ENCODE results near the gene SDHAF3.

SDHAF3 gene

GRCh38 chr7:97167749-97168148 is 50.3 kb downstream of the SDHAF3 start:
- H4K12ac ChIP-seq (ENCODE audit: low read depth, low read length): peak overlapping the region; percentile 77
- no peaks in the 10 kb centered on the region for H3K9me3 ChIP-seq (ENCODE audit: insufficient read depth, low read depth, low read length)
- H3K79me1 ChIP-seq (ENCODE audit: low read length): no peaks in the 10 kb centered on the region
- H3K23ac ChIP-seq (ENCODE audit: low read length): no peak overlapping the region
- no peak overlapping the region for H3K4ac ChIP-seq (ENCODE audit: low read depth, low read length)
- H2BK5ac ChIP-seq (ENCODE audit: low read depth, low read length, poor library complexity): peak overlapping the region; percentile 76
- H3K79me2 ChIP-seq (ENCODE audit: control insufficient read depth, insufficient read depth, low read length, poor library complexity): no peaks in the 10 kb centered on the region
- H4K8ac ChIP-seq (ENCODE audit: low read depth, low read length): peak overlapping the region; percentile 53
- DNase-seq: no peak
- H2BK120ac ChIP-seq (ENCODE audit: insufficient read depth, low read length, poor library complexity): peak overlapping the region; percentile 88
- no peak overlapping the region for H3K27ac ChIP-seq (ENCODE audit: low read depth, low read length)
- H3K4me1 ChIP-seq (ENCODE audit: control insufficient read depth in 1 of 2, insufficient read depth in 2 of 2, low read length in 2 of 2): no peaks in the 10 kb centered on the region
- no peak overlapping the region for H2AK5ac ChIP-seq (ENCODE audit: low read length)
- peak overlapping the region; percentile 44 for H2BK12ac ChIP-seq (ENCODE audit: low read length)
- H3K9ac ChIP-seq (ENCODE audit: low read length): no peak overlapping the region
- H3K4me2 ChIP-seq (ENCODE audit: low read length): no peak overlapping the region
- no peak overlapping the region for H3K14ac ChIP-seq (ENCODE audit: low read length)
- H3K4me3 ChIP-seq (ENCODE audit: low read depth, low read length): no peak overlapping the region
- H3K36me3 ChIP-seq (ENCODE audit: control insufficient read depth in 1 of 2, insufficient read depth in 2 of 2, low read length in 2 of 2): no peaks in the 10 kb centered on the region
- H3K18ac ChIP-seq (ENCODE audit: low read length): peak overlapping the region; percentile 79
- no CpG with 5 or more reads among the region's 3 CpGs for WGBS (ENCODE audit: extremely low coverage, insufficient coverage, insufficient read length)
- H2AFZ ChIP-seq (ENCODE audit: insufficient read depth, low read length, poor library complexity): no peak overlapping the region
- peak overlapping the region; percentile 82 for H4K91ac ChIP-seq (ENCODE audit: low read depth, low read length)
- no peaks in the 10 kb centered on the region for H3K27me3 ChIP-seq (ENCODE audit: insufficient read depth, low read length)

GRCh38 chr7:97174303-97174702 is 56.8 kb downstream of the SDHAF3 start:
- Histone ChIP-seq H3K4me1 (ENCODE audit: control insufficient read depth in 1 of 2, insufficient read depth in 2 of 2, low read length in 2 of 2) (no peaks in the 10 kb centered on the region), H4K8ac (ENCODE audit: low read depth, low read length) (no peak overlapping the region), H4K12ac (ENCODE audit: low read depth, low read length) (no peak overlapping the region), H3K14ac (ENCODE audit: low read length) (no peak overlapping the region), H2AFZ (ENCODE audit: insufficient read depth, low read length, poor library complexity) (no peak overlapping the region), H3K4ac (ENCODE audit: low read depth, low read length) (no peak overlapping the region), H3K4me2 (ENCODE audit: low read length) (no peak overlapping the region), H4K91ac (ENCODE audit: low read depth, low read length) (no peak overlapping the region), H3K4me3 (ENCODE audit: low read depth, low read length) (no peak overlapping the region), H2BK120ac (ENCODE audit: insufficient read depth, low read length, poor library complexity) (no peak overlapping the region), H3K27me3 (ENCODE audit: insufficient read depth, low read length) (no peaks in the 10 kb centered on the region), H3K36me3 (ENCODE audit: control insufficient read depth in 1 of 2, insufficient read depth in 2 of 2, low read length in 2 of 2) (no peaks in the 10 kb centered on the region), H3K27ac (ENCODE audit: low read depth, low read length) (no peak overlapping the region), H2BK12ac (ENCODE audit: low read length) (no peak overlapping the region), H3K9ac (ENCODE audit: low read length) (no peak overlapping the region), H2BK5ac (ENCODE audit: low read depth, low read length, poor library complexity) (no peak overlapping the region), H3K9me3 (ENCODE audit: insufficient read depth, low read depth, low read length) (no peaks in the 10 kb centered on the region), H3K79me2 (ENCODE audit: control insufficient read depth, insufficient read depth, low read length, poor library complexity) (no peaks in the 10 kb centered on the region), H2AK5ac (ENCODE audit: low read length) (no peak overlapping the region), H3K23ac (ENCODE audit: low read length) (no peak overlapping the region), H3K79me1 (ENCODE audit: low read length) (no peaks in the 10 kb centered on the region), H3K18ac (ENCODE audit: low read length) (no peak overlapping the region)
- no peak for DNase-seq

GRCh38 chr7:97179454-97180104 is 62.1 kb downstream of the SDHAF3 start:
- Histone ChIP-seq H3K36me3 (ENCODE audit: control insufficient read depth in 1 of 2, insufficient read depth in 2 of 2, low read length in 2 of 2) (no peaks in the 10 kb centered on the region), H3K4me1 (ENCODE audit: control insufficient read depth in 1 of 2, insufficient read depth in 2 of 2, low read length in 2 of 2) (no peaks in the 10 kb centered on the region), H3K27me3 (ENCODE audit: insufficient read depth, low read length) (no peaks in the 10 kb centered on the region), H3K23ac (ENCODE audit: low read length) (no peak overlapping the region), H3K4me3 (ENCODE audit: low read depth, low read length) (no peak overlapping the region), H3K18ac (ENCODE audit: low read length) (no peak overlapping the region), H3K4ac (ENCODE audit: low read depth, low read length) (no peak overlapping the region), H2AFZ (ENCODE audit: insufficient read depth, low read length, poor library complexity) (no peak overlapping the region), H3K9me3 (ENCODE audit: insufficient read depth, low read depth, low read length) (no peaks in the 10 kb centered on the region), H3K14ac (ENCODE audit: low read length) (no peak overlapping the region), H4K91ac (ENCODE audit: low read depth, low read length) (no peak overlapping the region), H3K79me2 (ENCODE audit: control insufficient read depth, insufficient read depth, low read length, poor library complexity) (no peaks in the 10 kb centered on the region), H3K9ac (ENCODE audit: low read length) (no peak overlapping the region), H4K8ac (ENCODE audit: low read depth, low read length) (no peak overlapping the region), H2BK5ac (ENCODE audit: low read depth, low read length, poor library complexity) (no peak overlapping the region), H2BK120ac (ENCODE audit: insufficient read depth, low read length, poor library complexity) (no peak overlapping the region), H2AK5ac (ENCODE audit: low read length) (no peak overlapping the region), H4K12ac (ENCODE audit: low read depth, low read length) (no peak overlapping the region), H3K27ac (ENCODE audit: low read depth, low read length) (no peak overlapping the region), H2BK12ac (ENCODE audit: low read length) (no peak overlapping the region), H3K79me1 (ENCODE audit: low read length) (no peaks in the 10 kb centered on the region), H3K4me2 (ENCODE audit: low read length) (no peak overlapping the region)
- no CpG with 5 or more reads among the region's 2 CpGs for WGBS (ENCODE audit: extremely low coverage, insufficient coverage, insufficient read length)
- DNase-seq: peak; percentile 58 to 85

- Histone ChIP-seq H3K36me3 (ENCODE audit: control insufficient read depth in 1 of 2, insufficient read depth in 2 of 2, low read length in 2 of 2) (no peaks in the 10 kb centered on the region), H2AK5ac (ENCODE audit: low read length) (no peak overlapping the region), H3K79me1 (ENCODE audit: low read length) (no peaks in the 10 kb centered on the region), H3K4me3 (ENCODE audit: low read depth, low read length) (no peak overlapping the region), H3K4ac (ENCODE audit: low read depth, low read length) (no peak overlapping the region), H3K79me2 (ENCODE audit: control insufficient read depth, insufficient read depth, low read length, poor library complexity) (no peaks in the 10 kb centered on the region), H3K9me3 (ENCODE audit: insufficient read depth, low read depth, low read length) (no peaks in the 10 kb centered on the region), H3K9ac (ENCODE audit: low read length) (no peak overlapping the region), H2AFZ (ENCODE audit: insufficient read depth, low read length, poor library complexity) (no peak overlapping the region), H3K27me3 (ENCODE audit: insufficient read depth, low read length) (no peaks in the 10 kb centered on the region), H2BK5ac (ENCODE audit: low read depth, low read length, poor library complexity) (no peak overlapping the region), H3K4me1 (ENCODE audit: control insufficient read depth in 1 of 2, insufficient read depth in 2 of 2, low read length in 2 of 2) (no peaks in the 10 kb centered on the region), H4K8ac (ENCODE audit: low read depth, low read length) (no peak overlapping the region), H3K27ac (ENCODE audit: low read depth, low read length) (no peak overlapping the region), H2BK120ac (ENCODE audit: insufficient read depth, low read length, poor library complexity) (no peak overlapping the region), H4K91ac (ENCODE audit: low read depth, low read length) (no peak overlapping the region), H3K4me2 (ENCODE audit: low read length) (no peak overlapping the region), H4K12ac (ENCODE audit: low read depth, low read length) (no peak overlapping the region), H2BK12ac (ENCODE audit: low read length) (no peak overlapping the region), H3K18ac (ENCODE audit: low read length) (no peak overlapping the region), H3K23ac (ENCODE audit: low read length) (no peak overlapping the region), H3K14ac (ENCODE audit: low read length) (no peak overlapping the region)
- DNase-seq: no peak
- no CpG with 5 or more reads among the region's 1 CpG for WGBS (ENCODE audit: extremely low coverage, insufficient coverage, insufficient read length)
Measured at GRCh38 chr7:97187067-97187466, 69.6 kb downstream of the SDHAF3 start.

Data from trophoblast cell (in vitro differentiated cells and primary cell).